GM18507 (cell line): Measurements from ENCODE around the gene PPIAL4G.
"Not testable (repeated sequence)": the region's sequence is repeated elsewhere in the genome, so short reads cannot be mapped to it uniquely, and the experiment has no call there.

Experiments
- DNase-seq: peaks from one replicate; pipeline ENCODE4 v3.0.0; 2011; ENCODE audit warnings: low read depth; ENCODE audit not compliant: insufficient read length; ENCODE audit errors: extremely low spot score
- FAIRE-seq: peaks from 2 replicates; lab custom pipeline; 2011; peaks lifted over from hg19 to GRCh38; lab: Jason Lieb, UNC

Gene PPIAL4G

DNA sequence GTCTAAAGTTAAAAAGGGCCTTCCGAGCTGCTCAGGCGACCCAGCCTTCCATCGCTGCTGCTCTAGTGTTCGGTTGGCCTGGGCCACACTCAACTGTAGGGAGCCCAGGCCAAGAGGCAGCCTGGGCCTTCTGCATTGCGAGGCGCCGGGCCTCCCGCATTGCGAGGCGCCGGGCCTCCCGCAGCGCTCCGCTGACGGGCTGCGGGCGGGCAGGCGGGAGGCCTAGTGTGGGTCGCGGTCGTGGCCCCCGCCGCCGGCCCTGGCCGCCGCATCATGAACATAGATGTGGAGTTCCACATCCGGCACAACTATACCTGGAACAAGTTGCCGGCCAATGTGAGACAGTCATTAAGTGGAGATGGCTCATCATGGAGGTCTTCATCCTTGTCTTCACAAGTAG, 48.3 kb downstream of the PPIAL4G start:
- FAIRE-seq (no peak), DNase-seq (no peak)

DNA sequence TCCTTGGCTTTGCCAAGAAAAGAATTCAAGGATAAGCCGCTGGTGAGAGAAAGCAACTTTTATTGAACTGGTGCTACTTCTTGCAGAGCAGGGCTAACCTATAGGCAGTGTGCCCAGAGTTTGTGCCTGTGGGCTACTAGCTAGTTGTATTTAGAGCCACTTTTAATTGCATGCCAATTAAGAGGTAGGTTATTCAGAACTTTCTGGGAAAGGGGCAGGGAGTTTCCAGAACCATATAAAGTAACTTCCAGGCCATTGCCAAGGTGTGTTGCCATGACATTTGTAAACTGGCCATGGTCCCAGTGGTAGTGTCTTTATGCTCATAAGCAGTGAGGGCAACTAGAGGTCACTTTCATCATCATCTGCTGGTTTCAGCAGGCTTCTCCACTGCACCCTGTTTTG, 50.2 kb downstream of the PPIAL4G start:
- DNase-seq, FAIRE-seq: not testable (repeated sequence)
